Measurements from ENCODE around the gene IRF6. TPM values are rescaled to one million over a fixed set of nuclear protein-coding genes. Genes with fewer than 3 reads are reported as not detected.

Gene IRF6
- total RNA-seq, 1 donor from 2014 or later = 21.2 TPM

- Mint-ChIP-seq H3K36me3 (ENCODE audit: low read depth, unreplicated experiment) (peaks cover 15% of the 10 kb centered on the region), H3K27ac (ENCODE audit: unreplicated experiment) (no peak overlapping the region), H3K4me3 (ENCODE audit: unreplicated experiment) (no peak overlapping the region), H3K27me3 (ENCODE audit: low read depth, unreplicated experiment) (no peaks in the 10 kb centered on the region), H3K9me3 (ENCODE audit: unreplicated experiment) (no peaks in the 10 kb centered on the region), H3K4me1 (ENCODE audit: low read depth, unreplicated experiment) (peaks cover 11% of the 10 kb centered on the region)
- H3K4me3 ChIP-seq (ENCODE audit: insufficient read depth, low read depth, low read length) = no peak overlapping the region
- no peaks in the 10 kb centered on the region for H3K27me3 ChIP-seq (ENCODE audit: insufficient read depth, low read length)
- no peak overlapping the region for H3K9ac ChIP-seq (ENCODE audit: low read length)
- TF ChIP-seq CTCF (IDR thresholded peaks at IDR 0.05; ENCODE audit: insufficient read depth, low read depth, low read length) (no peak), EZH2 (IDR thresholded peaks at IDR 0.05; ENCODE audit: insufficient read depth, low read length) (no peak)
- DNase-seq (ENCODE audit: low read depth) = no peak
- H3K79me2 ChIP-seq (ENCODE audit: insufficient read depth, low read length) = peaks cover 10% of the 10 kb centered on the region
- FAIRE-seq = no peak
- H3K9me3 ChIP-seq (ENCODE audit: insufficient read depth, low read depth, low read length) = no peaks in the 10 kb centered on the region
- H3K4me1 ChIP-seq (ENCODE audit: insufficient read depth, low read length) = peaks cover 13% of the 10 kb centered on the region
- no peak overlapping the region for H2AFZ ChIP-seq (ENCODE audit: low read depth, low read length)
- no peaks in the 10 kb centered on the region for H3K36me3 ChIP-seq (ENCODE audit: insufficient read depth, low read length)
- no peak overlapping the region for H3K27ac ChIP-seq (ENCODE audit: low read depth, low read length)
- no peak overlapping the region for H3K4me2 ChIP-seq (ENCODE audit: low read length)
- H4K20me1 ChIP-seq (ENCODE audit: insufficient read depth, low read length) = no peaks in the 10 kb centered on the region
These were observed 19.8 kb downstream of the IRF6 start for GRCh38 chr1:209786146-209786545.

- H3K9me3 Mint-ChIP-seq (ENCODE audit: unreplicated experiment) = no peaks in the 10 kb centered on the region
- Histone ChIP-seq H3K36me3 (ENCODE audit: insufficient read depth, low read length) (no peaks in the 10 kb centered on the region), H3K4me3 (ENCODE audit: insufficient read depth, low read depth, low read length) (no peak overlapping the region), H3K79me2 (ENCODE audit: insufficient read depth, low read length) (peaks cover 10% of the 10 kb centered on the region), H2AFZ (ENCODE audit: low read depth, low read length) (no peak overlapping the region), H3K4me1 (ENCODE audit: insufficient read depth, low read length) (peaks cover 13% of the 10 kb centered on the region), H3K4me2 (ENCODE audit: low read length) (no peak overlapping the region), H4K20me1 (ENCODE audit: insufficient read depth, low read length) (no peaks in the 10 kb centered on the region), H3K27ac (ENCODE audit: low read depth, low read length) (no peak overlapping the region), H3K9me3 (ENCODE audit: insufficient read depth, low read depth, low read length) (no peaks in the 10 kb centered on the region), H3K27me3 (ENCODE audit: insufficient read depth, low read length) (no peaks in the 10 kb centered on the region), H3K9ac (ENCODE audit: low read length) (no peak overlapping the region)
- DNase-seq (ENCODE audit: low read depth) (no peak), FAIRE-seq (no peak)
- H3K4me3 Mint-ChIP-seq (ENCODE audit: unreplicated experiment) = no peak overlapping the region
- peaks cover 12% of the 10 kb centered on the region for H3K36me3 Mint-ChIP-seq (ENCODE audit: low read depth, unreplicated experiment)
- no peak for TF ChIP-seq EZH2 (IDR thresholded peaks at IDR 0.05; ENCODE audit: insufficient read depth, low read length)
- no peak for TF ChIP-seq CTCF (IDR thresholded peaks at IDR 0.05; ENCODE audit: insufficient read depth, low read depth, low read length)
- no peak overlapping the region for H3K27ac Mint-ChIP-seq (ENCODE audit: unreplicated experiment)
- H3K4me1 Mint-ChIP-seq (ENCODE audit: low read depth, unreplicated experiment) = peaks cover 11% of the 10 kb centered on the region
- no peaks in the 10 kb centered on the region for H3K27me3 Mint-ChIP-seq (ENCODE audit: low read depth, unreplicated experiment)
These were observed 20.4 kb downstream of the IRF6 start for GRCh38 chr1:209785592-209785991.

- peak within 1 kb of the TSS; percentile 96 for H3K4me3 ChIP-seq (ENCODE audit: insufficient read depth, low read depth, low read length)
- peaks cover 10% of the 10 kb centered on the region for H3K79me2 ChIP-seq (ENCODE audit: insufficient read depth, low read length)
- peaks cover 4% of the 10 kb centered on the region for H3K4me1 Mint-ChIP-seq (ENCODE audit: low read depth, unreplicated experiment)
- H3K27ac ChIP-seq (ENCODE audit: low read depth, low read length) = peak within 1 kb of the TSS; percentile 87
- H2AFZ ChIP-seq (ENCODE audit: low read depth, low read length) = peak within 1 kb of the TSS; percentile 95
- peak within 1 kb of the TSS; percentile 92 for H3K27ac Mint-ChIP-seq (ENCODE audit: unreplicated experiment)
- H3K36me3 ChIP-seq (ENCODE audit: insufficient read depth, low read length) = no peaks in the 10 kb centered on the region
- H3K27me3 Mint-ChIP-seq (ENCODE audit: low read depth, unreplicated experiment) = no peaks in the 10 kb centered on the region
- peak within 1 kb of the TSS; percentile 95 for H3K4me2 ChIP-seq (ENCODE audit: low read length)
- FAIRE-seq (peak; percentile 66), DNase-seq (ENCODE audit: low read depth) (peak; percentile 91)
- no peaks in the 10 kb centered on the region for H3K9me3 Mint-ChIP-seq (ENCODE audit: unreplicated experiment)
- TF ChIP-seq EZH2 (IDR thresholded peaks at IDR 0.05; ENCODE audit: insufficient read depth, low read length) (no peak), CTCF (IDR thresholded peaks at IDR 0.05; ENCODE audit: insufficient read depth, low read depth, low read length) (no peak)
- H3K9ac ChIP-seq (ENCODE audit: low read length) = peak within 1 kb of the TSS; percentile 97
- H3K9me3 ChIP-seq (ENCODE audit: insufficient read depth, low read depth, low read length) = no peaks in the 10 kb centered on the region
- H3K36me3 Mint-ChIP-seq (ENCODE audit: low read depth, unreplicated experiment) = peaks cover 7% of the 10 kb centered on the region
- H3K27me3 ChIP-seq (ENCODE audit: insufficient read depth, low read length) = no peaks in the 10 kb centered on the region
- H4K20me1 ChIP-seq (ENCODE audit: insufficient read depth, low read length) = no peaks in the 10 kb centered on the region
- H3K4me3 Mint-ChIP-seq (ENCODE audit: unreplicated experiment) = peak within 1 kb of the TSS; percentile 96
- peaks cover 13% of the 10 kb centered on the region for H3K4me1 ChIP-seq (ENCODE audit: insufficient read depth, low read length)
These were observed 21.4 kb downstream of the IRF6 start, which contains the start of gene C1orf74 for GRCh38 chr1:209784265-209785169. Gene C1orf74, minus strand, starts transcription at chr1:209784559. Its CDS starts 925 bp downstream, at chr1:209783634.
